Subcutaneous adipose tissue (tissue), 4 donors: Measurements from ENCODE around the gene MATN1. TPM values are rescaled to one million over a fixed set of nuclear protein-coding genes. Genes with fewer than 3 reads are reported as not detected.

Experiments
- total RNA-seq, 4 donors: library from RNA; depleted of rRNA; stranded (reverse); fragments of >200 nt; gene quantifications; one replicate each; pipeline ENCODE4 v1.1.0, GENCODE V29; 2016
- TF ChIP-seq, protein P1 (sequence below): fragments of 450-650 bp; IDR thresholded peaks from one replicate; pipeline ENCODE4 v1.5.1; 2016; ENCODE audit warnings: low read depth, mild to moderate bottlenecking, control low read depth, antibody characterized with exemption, moderate library complexity

The MATN1 gene
- total RNA-seq, 4 donors from 2014 or later = not detected

DNA sequence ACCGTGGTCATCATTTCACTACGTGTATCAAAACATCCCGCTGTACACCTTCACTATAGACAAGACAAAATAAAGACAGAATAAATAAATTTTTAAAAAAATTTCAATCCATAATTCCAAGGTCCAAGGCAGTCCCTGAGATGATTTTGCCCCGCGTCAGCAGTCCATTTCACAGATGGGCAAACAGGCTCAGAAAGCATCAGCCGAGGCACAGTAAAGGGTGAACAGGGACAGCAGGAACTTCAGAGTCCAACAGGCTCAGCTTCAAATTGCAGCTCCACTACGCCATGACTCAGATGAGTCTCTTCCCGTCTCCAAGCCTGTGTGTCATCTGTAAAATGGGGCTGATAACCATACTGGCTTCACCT lies 15.0 kb downstream of the MATN1 start:
- TF ChIP-seq, protein P1, sequence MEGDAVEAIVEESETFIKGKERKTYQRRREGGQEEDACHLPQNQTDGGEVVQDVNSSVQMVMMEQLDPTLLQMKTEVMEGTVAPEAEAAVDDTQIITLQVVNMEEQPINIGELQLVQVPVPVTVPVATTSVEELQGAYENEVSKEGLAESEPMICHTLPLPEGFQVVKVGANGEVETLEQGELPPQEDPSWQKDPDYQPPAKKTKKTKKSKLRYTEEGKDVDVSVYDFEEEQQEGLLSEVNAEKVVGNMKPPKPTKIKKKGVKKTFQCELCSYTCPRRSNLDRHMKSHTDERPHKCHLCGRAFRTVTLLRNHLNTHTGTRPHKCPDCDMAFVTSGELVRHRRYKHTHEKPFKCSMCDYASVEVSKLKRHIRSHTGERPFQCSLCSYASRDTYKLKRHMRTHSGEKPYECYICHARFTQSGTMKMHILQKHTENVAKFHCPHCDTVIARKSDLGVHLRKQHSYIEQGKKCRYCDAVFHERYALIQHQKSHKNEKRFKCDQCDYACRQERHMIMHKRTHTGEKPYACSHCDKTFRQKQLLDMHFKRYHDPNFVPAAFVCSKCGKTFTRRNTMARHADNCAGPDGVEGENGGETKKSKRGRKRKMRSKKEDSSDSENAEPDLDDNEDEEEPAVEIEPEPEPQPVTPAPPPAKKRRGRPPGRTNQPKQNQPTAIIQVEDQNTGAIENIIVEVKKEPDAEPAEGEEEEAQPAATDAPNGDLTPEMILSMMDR = no peak

DNA sequence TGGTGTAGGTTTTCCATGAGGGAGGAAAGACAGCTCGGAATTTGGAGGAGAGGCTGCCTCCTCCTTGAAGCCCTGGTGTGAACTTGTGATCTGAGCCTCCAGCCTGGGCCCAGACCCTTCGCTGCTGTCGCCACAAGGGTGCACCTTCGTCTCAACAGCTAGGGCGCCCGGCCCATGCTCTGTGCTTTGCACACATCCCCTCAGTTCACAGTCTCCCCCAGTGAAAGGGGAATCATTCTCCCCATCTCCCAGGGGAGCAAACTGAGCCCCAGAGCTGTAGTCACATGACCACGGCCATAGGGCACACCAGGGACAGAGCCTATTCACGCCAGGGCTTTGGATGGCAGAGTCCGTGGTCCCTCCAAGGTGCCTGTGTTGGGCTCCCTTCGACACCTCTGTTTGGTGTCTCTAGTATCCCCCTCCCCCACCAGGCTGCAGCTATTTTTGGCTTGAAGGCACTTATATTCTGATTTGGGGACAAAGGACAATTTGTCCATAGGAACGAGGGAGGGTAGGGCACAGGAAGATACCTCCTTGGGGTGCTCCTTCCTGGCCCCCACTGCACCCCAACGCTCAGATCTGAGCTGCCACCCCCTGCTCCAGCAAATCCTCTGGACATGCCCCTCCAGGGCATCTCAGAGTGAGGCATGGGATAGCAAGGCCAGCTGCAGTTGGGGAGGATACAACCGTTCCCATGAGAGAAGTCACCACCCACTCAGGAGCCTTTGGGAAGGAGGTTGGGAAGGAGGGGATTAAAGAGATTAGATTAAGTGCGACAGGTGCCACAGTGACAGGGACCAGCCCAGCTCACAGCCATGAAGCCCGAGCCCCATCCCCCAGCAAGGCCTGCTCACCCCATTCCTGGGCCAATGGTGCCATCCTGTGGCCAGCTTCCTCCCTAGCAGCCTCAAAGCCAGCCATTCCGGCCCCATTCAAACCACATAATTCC lies 15.7 kb downstream of the MATN1 start:
- TF ChIP-seq, protein P1 = no peak

DNA sequence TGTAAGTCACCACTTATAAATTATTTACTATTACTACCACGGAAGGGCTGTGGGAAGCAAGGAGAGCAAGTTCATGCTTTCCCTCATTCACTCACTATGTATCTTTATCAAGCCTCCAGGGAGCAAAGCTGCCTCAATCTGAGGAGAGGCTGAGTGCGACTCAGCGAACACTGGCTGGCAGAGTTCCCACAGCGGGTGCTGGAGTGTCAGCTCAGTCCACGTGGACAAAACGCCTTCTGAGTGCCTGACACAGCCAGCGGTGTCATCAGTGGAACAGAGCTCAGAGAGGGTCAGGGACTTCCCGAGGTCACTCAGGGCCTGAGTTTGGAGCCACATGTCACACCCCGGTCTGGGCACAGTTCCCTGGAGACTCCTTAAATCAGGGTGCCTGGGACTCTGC lies 16.9 kb downstream of the MATN1 start:
- TF ChIP-seq, protein P1 = no peak

DNA sequence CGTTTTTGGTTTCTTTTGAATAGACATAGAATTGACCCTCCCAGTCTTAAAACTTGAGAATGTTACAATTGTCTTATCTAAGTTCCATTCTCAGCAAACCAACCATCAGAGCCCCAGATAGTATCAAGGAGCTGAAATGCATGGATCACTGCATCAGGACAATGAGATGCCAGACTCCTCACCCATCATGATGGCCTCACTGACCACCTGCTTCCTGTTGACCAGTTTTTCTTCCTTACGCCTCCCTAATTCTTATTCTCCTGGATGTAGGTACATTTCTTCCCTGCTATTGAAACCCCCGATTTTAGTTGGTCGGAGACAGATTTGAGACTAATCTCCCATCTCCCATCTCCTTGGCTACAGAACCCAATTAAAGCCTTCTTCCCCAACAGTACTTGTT lies 17.7 kb downstream of the MATN1 start:
- TF ChIP-seq, protein P1 = no peak

DNA sequence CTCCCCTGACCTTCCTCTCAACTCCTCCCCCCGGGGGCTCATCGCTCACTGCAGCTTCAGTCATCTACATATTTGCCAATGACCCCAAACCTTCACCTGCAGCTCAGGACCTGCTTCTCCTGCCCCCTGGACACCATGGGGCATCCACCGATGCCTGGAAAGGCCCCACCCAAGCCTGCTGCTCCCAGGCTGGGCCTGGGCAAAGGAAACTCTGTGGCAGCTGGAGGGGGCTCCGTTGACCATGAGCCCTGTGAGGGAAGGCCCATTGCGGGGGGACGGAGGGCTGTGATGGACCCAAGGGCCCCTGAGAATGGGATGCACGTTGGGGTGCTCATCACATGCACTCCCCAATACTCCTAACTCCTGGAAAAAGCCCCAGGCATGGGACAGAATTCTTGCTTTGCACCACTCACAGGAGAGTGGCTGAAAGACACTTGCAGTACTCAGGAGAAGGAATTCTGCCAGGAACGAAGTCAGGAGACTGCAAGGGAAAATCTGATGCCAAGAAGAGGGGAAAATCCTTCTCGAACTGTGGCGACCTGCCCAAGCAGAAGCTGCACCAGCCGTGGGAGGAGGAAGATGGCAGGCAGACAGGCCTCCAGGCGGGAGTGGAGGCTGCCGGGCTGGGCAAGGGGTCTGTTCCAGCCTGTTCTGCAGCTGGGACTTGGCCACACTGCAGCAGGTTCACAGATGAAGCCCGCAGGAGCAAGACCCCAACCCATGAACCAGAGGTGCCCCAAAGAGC lies 18.4 kb downstream of the MATN1 start:
- TF ChIP-seq, protein P1 = no peak

DNA sequence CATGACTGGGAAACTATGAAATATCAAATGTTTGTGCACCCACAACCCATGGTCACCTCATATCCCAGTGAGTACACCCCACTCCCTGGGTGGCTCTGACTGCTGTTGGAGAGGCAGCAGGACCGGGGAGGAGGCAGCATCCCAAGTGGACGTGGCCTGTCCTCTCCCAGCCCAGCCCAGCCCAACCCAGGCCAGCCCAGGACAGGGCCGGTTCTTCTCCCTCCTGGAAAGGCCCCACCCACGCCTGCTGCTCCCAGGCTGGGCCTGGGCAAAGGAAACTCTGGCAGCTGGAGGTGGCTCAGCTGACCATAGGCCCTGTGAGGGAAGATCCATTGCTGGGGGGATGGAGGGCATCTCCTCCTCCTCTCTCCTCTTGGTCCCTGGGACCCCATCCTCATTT lies 19.1 kb downstream of the MATN1 start:
- TF ChIP-seq, protein P1 = no peak

DNA sequence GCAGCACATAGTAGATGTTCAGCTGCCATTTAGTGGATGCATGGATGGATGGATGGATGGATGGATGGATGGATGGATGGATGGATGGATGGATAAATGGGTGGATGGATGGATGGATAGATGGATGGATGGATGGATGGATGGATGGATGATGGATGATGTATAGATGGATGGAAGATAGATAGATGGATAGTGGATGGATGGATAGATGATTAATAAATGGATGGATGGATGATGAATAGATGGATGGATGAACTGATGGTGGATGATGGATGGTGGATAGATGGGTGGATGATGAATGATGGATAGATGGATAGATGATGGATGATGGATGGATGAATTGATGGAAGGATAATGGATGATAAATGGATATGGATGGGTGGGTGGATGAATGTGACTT lies 20.6 kb downstream of the MATN1 start:
- TF ChIP-seq, protein P1 = no peak
